CD4-positive, alpha-beta T cell treated with Interleukin-10 for 1 hour (primary cell): ENCODE results near the gene EMID1.
A peak's percentile ranks its signal among the peaks of the same experiment; 100 is the strongest.

ENCODE experiments used
- DNase-seq: peaks from one replicate; pipeline ENCODE4 v3.0.0-alpha.2; 2020

EMID1 gene

DNA sequence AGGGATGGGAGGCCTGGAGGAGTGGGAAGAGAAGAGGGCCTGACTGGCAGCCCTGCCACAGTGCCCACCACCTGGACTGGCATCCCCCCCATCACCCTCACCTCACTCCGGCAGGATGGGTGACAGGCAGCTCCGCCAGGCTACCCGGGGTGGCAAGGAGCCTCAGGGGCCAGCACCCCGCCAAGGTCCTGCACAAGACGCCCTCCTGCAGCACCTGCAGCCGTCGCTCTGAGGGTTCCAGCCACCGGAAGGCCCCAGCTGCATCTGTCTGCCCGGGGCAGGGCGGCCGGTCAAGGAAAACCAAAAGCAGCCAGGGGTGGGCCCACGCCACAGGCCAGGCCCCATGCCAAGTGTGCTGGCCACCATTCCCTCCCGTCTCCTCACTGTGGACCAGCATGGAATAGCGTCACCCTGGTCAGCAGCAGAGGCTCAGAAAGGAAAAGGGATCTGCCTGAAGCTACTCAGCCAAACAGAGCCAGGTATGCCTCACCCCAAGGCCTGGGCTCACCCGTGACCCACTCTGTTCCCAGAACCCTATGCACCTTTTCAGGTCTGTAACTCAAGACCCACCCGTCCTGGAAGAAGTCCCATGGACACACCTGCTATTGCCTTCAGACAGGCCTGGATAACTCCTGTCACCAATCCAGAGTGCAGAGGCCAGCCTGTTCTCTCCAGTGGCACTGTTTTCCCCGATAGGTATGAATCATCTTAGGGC lies 55.1 kb downstream of the EMID1 start:
- no peak for DNase-seq

DNA sequence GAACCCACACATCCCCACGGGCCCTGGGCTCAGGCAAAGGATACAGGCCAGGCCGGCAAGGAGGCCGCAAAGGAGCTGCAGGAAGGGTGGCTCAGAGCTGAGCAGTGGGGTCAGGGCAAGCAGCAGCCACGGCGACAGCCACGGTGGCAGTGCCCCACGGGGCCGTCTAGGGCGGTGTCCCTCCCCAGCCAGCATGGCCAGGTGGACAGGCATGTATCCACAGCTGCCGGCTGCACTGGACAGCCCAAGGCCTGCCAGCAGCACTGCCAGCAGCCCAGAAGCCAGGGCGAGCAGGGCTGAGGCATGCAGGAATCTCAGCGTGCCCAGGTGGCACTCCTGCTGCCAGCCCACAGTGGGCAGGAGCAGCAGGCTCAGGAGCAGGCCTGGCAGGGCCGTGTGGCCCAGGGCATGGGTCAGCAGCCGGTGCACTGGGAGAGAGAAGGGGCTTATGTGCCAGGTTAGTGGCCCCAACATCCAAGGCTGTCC lies 58.1 kb downstream of the EMID1 start:
- no peak for DNase-seq

DNA sequence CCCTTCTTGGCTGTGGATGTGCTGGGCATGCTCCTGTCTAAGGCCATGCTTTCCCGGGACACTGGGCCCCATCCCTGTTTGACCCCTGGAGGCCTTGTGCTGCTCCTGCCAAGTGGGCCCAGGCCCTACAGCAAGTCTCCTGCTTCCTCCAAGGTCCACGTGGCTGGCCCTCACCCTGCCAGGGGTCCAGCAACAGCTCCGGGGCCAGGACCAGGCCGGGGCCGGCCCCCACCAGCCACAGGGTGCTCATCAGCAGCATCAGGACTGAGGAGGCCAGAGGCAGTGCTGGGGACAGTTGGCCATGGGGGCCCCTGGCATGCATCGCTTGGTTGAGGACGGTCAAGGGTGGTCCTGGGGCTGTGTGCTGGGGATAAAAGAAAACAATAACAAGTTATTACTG lies 59.6 kb downstream of the EMID1 start:
- DNase-seq = no peak

DNA sequence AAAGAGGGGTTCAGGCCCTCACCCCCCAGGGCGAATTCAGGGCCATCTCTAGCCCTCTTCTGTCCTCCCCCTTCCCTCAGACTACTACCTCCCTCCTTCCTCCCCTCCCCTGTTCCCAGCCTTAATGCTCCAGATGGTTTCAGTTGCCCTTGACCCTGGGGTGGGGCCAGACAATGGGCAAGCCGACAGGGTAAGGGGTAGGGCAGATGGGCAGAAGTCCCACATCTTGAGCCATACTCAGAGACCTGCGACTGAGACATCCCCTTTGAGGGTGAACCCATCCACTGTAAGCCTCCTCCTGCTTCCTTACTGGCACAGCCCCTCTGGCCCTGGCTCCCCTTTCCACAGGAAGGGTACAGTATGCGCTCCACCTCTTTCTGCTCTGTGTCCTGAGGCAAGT lies 60.2 kb downstream of the EMID1 start:
- DNase-seq = no peak

DNA sequence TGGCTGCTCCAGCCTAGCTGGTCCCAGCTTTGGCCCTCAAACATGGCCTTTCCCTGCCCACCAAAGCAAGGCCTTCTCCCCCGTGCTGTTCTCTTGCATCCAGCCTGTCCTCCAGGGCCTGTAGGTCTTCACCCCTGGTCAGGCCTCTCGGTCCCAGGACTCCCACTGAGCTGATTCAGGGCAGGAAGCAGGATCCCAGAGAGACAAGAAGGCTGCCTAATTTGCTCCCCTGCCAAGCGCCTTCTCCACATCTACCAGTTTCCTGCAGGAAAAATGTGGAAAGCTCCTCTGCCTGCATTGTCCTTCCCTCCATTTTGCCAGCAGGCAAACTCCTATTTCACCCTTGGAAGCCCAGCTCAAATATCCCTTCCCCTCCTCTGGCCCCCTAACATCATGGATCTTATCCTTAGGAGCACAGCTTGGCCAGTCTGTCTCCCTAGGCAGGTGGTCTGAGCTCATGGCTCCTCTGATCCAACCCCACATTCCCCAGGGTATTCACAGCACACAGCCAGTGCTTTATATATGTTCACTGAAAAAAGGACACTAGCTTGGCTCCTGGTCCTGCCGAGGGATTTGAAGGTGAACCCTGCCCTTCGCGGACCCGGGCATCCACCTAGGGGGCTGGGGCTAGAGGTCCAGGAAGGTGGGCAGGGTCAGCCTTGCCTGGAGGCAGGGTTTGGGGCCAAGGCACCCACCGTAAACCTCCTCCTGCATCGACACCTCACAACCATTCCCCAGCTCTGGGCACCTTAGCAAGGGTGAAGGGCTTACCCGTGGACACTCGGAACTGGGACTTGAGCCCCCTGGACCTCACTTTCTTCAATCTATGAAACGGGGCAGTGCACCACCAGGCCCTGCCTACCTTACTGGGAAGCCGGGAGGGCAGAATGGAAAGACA lies 61.1 kb downstream of the EMID1 start:
- no peak for DNase-seq

DNA sequence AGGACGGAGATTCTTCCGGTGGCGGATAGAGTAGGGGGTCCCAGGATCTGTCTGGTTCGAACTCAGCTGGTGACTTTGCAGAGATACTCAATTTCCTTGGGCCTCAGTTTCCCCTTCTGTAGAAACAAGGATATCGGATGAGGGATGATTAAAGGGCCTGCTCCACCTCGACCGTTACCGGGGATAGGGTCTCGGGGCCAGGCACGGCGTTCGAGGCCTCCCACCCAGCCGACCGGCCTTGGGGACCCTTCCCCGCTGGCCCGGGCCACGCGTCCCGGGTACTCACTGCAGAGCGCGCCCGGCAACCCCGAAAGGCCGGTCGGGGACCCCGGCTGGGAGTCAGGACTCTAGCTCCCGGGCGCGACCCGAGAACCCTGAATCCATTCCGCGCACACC lies 61.8 kb downstream of the EMID1 start:
- no peak for DNase-seq

DNA sequence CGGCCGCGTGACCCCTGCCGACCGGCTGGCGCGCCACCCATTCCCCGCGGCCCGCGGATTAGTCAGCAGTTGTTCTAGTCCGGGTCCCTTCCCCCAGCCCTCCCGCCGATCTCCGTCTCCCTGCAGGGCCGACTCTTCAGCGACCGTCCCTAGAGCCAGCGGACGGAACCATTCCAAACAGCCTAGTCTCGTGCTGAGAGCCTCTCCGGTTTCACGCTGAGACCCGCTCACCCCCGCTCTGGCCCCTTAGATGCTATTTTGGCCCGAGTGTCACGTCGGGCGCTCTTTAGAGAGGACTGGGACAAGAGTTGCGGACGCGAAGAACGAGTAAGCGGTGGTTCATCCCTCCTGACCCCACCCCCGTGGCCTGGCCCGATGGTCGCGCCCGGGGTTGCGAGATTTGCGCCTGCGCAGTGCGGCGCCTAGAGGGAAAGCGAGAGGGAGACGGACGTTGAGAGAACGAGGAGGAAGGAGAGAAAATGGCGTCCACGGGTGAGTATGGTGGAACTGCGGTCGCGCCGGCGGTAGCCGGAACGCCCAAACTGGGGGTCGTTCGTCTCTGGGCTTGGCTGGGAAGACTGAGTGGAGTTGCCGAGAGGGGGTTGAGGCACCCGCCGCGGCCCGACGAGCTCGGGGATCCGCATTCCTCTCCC lies 62.3 kb downstream of the EMID1 start, which contains the start of the genes EWSR1 and RHBDD3:
EWSR1 (plus strand) TSS at position 411 of the 653 bp plus-strand sequence; CDS start at position 480, 69 bp downstream.
RHBDD3 (minus strand) TSS at position 124 of the 653 bp plus-strand sequence. CDS start 2,355 bp downstream, outside the sequence.
- DNase-seq = peak; percentile 98

DNA sequence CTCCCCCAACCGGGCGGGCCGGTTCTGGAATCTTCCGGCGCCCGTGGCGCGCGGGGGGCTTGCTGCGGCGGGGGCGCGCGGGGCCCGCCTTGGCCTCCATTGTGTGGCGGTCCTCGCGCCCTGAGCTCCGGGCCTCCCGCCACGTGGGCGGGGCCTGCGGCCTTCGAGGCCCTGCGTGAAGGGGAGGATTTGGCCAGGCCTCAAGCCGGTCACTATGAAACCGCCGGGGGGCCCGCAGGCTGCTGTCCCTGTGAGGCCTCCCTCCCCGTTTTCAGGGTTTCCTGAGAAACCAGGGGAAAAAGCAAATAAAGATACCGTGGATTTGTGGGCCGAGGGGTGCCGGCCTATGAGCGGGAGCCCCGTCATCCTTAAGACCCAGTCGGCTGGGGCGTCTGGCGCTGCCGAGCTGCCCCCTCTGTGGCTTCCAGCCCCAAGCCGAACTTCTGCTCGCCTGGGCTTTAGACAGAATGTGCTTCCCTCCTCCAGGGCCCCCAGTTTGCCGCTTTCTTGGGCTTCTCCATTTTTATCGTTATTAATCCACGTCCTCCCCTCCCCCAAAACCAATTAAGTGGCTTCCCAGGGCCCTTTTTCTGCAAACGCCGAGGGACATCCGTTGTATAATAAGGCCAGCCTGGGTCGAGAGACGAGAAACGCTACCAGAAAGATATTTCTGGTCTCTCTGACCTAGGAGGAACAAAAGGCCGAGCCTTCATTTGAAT lies 63.0 kb downstream of the EMID1 start:
- DNase-seq = peak; percentile 42

DNA sequence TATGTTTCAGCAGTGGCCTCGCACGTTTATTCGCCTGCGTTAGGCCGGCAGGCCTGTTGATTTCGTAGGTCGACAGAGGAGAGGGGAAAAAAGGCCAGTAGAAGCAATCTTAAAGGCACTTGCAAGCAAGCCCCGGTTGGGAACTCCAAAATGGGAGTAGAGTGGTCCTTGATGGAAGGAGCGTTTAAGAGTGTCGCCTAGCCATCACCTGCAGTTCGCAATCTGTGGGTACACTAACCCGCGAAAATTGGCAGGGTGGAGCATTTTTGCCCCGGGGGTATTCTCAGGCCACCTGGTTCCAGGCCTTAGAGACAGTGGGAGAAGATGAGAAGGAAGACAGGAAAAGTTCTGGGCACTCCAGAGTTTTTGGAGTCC lies 63.5 kb downstream of the EMID1 start:
- DNase-seq = no peak

DNA sequence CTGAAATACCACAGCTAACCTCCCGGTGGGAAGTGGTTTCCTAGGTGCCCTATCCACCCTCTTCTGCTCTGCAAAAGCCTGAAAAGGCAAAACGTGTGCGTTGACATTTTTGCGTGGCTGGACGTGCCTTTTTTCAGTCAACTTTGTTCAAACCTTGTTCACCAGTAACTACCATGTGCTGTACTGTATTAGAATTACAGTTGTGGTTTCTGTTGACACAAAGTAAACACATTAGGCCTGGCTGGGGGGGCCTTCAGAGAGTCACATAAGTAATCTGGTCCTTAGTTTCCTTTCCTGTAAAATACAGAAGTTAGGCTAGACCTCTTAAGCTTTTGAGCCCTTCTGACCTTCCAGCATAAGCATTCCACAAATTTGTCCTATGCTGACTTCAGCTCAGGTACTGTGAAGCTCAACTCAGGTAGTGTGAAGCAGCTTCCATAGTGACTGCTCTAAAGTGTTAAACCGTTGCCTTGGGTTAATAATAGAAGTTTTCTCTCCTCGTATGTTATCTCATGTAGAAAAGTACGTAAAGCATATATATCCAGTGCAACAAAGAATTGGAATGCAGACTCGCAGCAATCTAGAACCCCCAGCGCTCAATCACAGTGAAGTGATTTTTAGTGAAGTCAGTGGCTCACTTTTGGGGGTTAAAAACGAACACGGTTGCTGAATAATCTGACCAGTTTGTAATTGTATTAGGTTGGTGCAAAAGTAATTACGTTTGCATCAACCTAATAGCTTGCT lies 64.2 kb downstream of the EMID1 start:
- peak; percentile 7 for DNase-seq

DNA sequence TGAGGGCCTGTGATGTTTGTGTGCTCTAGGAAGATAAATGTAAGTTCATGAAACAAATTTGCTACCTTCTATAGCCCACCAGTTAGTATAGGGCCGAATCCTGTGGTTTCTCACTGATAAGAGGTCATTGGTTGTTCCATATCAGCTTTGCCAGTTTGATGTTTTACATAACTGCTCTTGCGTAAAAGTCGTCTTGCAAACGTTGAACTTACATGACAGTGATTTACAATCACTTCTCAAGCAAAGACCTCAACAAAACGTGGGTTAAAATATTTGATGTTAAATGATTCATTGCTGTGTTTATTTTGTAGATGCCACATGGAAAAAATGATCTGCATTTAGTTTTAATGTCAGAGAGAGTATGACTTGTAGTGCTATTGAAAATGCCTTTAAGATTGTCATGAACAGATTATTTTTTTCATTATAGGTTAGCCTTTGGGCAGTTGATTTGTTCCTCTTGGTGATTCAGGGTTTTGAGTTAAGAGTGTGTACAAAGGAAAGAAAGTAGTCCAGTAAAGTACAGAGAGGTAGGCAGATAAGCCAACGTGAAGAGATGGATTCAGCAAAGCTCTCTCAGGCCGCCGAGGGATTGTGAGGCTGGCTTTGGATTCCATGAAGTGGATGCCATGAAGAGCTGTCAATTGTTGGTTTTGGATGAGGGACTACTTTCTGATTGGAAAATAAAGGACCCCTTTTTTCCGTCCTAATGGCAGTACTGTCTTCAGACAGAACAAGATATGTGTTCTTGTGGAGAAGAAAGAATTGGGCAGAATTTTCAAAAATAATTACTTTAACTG lies 65.0 kb downstream of the EMID1 start:
- DNase-seq = no peak

DNA sequence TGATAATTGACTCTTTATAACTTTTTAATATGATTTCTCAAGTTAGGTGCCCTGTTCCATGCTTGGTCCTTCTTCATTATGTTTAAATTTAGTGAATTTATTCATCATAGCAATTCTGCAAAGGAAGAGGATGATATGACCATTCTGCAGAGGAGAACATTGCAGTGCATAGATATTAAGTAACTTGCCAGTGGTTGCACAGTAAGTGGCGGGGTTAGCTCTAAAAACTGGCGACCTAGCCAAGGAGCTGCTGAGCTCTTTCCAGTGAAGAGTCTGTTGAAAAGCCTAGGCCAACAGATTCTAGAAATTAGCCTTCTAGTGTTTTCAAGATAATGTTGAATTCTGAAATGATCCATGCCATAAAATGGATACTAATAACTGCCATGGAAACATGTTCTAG lies 66.9 kb downstream of the EMID1 start:
- no peak for DNase-seq

DNA sequence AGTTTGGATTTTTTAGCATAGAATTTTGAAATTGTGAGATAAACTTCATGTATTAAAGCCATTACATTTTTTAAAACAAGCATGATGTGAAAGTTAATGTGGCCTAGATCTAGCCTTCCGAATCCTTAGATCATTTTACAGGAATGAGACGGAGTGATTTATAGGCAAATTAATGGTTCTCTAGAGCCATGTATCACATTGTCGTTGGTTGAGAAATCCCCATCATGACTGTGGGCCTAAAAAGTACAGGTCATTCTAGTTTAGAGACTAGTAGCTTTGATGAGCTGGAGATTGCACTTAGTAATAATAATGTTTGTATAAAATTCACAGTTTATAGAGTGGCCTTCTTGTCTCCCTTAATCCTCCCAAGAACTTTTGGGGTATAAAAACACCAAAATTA lies 69.5 kb downstream of the EMID1 start:
- no peak for DNase-seq

DNA sequence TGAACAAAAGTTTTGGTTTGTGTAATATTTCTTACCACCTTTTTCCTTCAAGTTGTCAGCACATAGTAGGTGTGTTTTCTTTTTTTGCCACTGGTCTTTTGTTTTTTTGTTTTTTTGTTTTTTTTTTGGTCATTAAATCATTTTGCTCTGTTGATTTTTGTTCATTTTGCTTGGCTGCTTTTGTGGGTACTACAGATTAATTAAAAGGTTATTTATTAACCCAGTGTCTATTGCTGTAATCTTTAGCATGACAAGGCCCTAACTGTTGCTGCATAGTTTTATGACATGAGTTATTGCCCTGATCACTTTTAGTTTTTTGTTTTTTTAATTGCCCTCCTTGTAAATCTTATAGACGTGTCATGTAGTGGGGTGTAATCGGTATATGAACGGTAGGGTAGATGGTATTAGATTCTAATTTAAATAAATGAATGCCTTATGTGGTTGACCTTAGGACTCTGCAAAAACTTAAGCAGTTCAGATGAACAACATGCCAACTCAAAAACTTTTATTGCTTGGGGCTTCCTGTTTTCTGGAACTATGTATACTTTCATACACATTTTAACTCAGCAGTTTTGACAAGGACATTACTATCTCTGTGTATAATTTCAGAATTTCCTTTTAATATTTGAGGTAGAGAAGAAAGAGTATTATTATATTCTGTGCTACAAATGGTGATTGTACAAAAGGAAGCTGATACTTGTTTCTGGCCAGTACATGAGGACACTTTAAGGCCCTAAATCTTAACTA lies 70.3 kb downstream of the EMID1 start:
- no peak for DNase-seq

DNA sequence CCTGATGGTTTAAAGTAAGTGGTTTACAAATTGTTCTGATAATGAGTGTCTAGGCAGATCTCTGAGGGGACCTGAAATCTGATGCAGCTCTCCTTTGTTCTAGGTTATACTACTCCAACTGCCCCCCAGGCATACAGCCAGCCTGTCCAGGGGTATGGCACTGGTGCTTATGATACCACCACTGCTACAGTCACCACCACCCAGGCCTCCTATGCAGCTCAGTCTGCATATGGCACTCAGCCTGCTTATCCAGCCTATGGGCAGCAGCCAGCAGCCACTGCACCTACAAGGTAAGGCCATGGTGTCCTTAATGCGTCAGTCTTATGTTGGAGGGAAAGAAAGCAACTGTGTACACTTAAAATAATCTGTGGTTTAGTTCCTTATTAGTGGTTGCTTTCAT lies 72.2 kb downstream of the EMID1 start:
- no peak for DNase-seq

DNA sequence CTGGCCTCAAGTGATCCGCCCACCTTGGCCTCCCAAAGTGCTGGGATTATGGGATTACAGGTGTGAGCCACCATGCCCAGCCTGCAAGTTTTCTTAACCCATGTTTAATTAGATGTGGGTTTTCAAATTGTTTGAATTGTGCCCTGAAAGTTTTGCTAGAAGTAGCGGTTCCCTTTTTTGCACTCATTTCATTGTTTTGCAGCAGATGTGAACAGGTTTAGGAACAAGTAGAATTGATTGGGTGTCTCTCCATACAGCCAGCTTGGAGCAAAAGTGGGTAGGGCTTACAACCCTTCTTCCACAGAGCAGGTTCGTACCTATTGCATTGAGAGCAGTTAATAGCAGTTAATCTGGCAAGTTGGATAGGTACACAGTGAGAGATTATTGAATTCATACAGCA lies 78.5 kb downstream of the EMID1 start:
- DNase-seq = no peak

DNA sequence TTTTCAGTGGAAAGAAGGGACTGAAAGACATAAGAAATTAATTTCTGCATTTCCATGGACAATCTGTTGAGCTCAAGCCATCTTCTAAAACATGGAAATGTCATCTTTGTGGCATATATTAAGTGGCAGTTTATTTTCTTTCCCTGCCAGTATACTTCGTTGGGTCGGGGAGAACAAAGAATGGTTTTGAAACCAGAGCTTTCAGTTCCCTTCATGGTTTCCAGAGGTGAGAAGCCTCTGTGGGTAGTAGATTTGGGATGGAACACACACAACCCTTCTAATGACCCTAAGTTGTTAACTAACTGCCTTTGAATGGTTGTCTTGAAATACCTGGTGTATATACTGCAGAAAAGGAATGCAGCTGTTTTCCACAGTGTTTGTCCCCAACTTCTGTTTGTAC lies 83.1 kb downstream of the EMID1 start:
- DNase-seq = no peak

DNA sequence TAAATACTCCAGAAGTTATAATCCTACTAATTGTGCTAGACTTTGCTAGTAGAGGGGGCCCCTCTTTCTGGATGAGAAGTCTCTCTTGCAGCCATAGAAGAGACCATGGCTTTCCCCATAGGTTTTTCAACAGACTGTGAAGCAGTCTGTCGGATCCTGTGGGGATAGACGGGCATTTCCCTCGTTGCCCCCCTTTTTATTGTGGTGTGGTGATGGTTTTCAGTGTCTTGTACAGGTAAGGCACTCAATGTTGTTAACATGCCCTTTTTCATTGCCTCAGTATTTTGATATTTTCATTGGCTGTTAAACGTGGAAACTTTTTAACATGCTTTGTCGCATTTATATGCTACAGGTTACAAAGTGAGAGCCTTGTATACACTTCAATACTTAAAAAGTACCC lies 84.4 kb downstream of the EMID1 start:
- no peak for DNase-seq

DNA sequence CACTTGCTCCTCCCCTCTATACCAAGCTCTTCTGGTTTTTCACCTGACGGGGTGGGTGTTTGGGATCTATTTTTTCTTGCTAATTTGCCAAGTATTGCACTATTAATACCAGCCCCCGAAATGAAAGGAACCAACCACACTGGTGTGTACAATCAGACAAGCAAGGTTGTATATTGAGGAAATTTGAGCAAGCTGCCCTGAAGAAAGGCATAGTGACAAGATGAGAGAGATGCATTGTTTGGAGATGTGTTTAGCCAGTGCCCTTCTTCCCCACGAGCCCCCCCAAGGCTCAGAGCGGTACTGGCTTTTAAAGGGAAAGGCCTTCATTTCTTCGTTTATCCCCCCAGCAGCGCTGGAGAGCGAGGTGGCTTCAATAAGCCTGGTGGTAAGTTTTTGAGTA lies 85.5 kb downstream of the EMID1 start:
- DNase-seq = no peak

DNA sequence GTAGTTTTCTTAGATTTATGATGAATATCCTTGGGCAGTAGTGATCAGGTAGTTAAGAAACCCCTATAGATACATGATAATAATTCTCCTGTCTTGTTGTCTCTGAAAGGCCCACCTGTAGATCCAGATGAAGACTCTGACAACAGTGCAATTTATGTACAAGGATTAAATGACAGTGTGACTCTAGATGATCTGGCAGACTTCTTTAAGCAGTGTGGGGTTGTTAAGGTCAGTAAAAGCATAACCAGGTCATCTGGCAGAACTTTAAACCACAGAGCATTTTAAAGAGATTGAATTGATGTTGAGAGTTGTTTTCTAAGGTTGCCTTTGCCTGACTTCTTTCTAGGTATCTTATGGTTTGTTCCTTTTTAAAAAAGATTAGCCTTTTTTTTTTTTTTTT lies 86.7 kb downstream of the EMID1 start:
- no peak for DNase-seq
